HG03139 (cell line): ENCODE data around the gene ABCC2.
"Not testable (repeated sequence)": the region's sequence is repeated elsewhere in the genome, so short reads cannot be mapped to it uniquely, and the experiment has no call there.

ENCODE experiments used
- ATAC-seq: cut with Tn5 transposase; IDR thresholded peaks from one replicate; pipeline ENCODE4 v1.9.1; 2021; ENCODE audit not compliant: unreplicated experiment

ABCC2 gene

GRCh38 chr10:99782447-99783286, at the start of gene ABCC2:
Gene ABCC2 (plus strand): TSS chr10:99782640. CDS start chr10:99782845, 205 bp downstream.
- no peak for ATAC-seq

GRCh38 chr10:99733366-99733765, 49.1 kb upstream of the ABCC2 start:
- ATAC-seq, result no peak

- ATAC-seq, result not testable (repeated sequence)
Measured at GRCh38 chr10:99734111-99734510, 48.3 kb upstream of the ABCC2 start.

- no peak for ATAC-seq
Measured at GRCh38 chr10:99740260-99740659, 42.2 kb upstream of the ABCC2 start.

- ATAC-seq, result no peak
Measured at GRCh38 chr10:99740933-99741559, 41.4 kb upstream of the ABCC2 start.

GRCh38 chr10:99742254-99742653, 40.2 kb upstream of the ABCC2 start:
- no peak for ATAC-seq

GRCh38 chr10:99742701-99743100, 39.7 kb upstream of the ABCC2 start:
- ATAC-seq, result no peak

GRCh38 chr10:99743841-99744240, 38.6 kb upstream of the ABCC2 start:
- no peak for ATAC-seq

- not testable (repeated sequence) for ATAC-seq
Measured at GRCh38 chr10:99746166-99746565, 36.3 kb upstream of the ABCC2 start.

- no peak for ATAC-seq
Measured at GRCh38 chr10:99748823-99749451, 33.5 kb upstream of the ABCC2 start.

GRCh38 chr10:99750641-99751040, 31.8 kb upstream of the ABCC2 start:
- ATAC-seq, result no peak

GRCh38 chr10:99754670-99755069, 27.8 kb upstream of the ABCC2 start:
- ATAC-seq, result no peak

GRCh38 chr10:99756159-99756558, 26.3 kb upstream of the ABCC2 start:
- no peak for ATAC-seq

- ATAC-seq, result no peak
Measured at GRCh38 chr10:99758211-99758891, 24.1 kb upstream of the ABCC2 start.

GRCh38 chr10:99760321-99760720, 22.1 kb upstream of the ABCC2 start:
- ATAC-seq, result no peak

GRCh38 chr10:99761365-99761764, 21.1 kb upstream of the ABCC2 start:
- ATAC-seq, result no peak

GRCh38 chr10:99765672-99766301, 16.7 kb upstream of the ABCC2 start:
- no peak for ATAC-seq

GRCh38 chr10:99766302-99766681, 16.1 kb upstream of the ABCC2 start:
- ATAC-seq, result peak; percentile 84

GRCh38 chr10:99767901-99768300, 14.5 kb upstream of the ABCC2 start:
- ATAC-seq, result no peak

GRCh38 chr10:99768556-99768955, 13.9 kb upstream of the ABCC2 start:
- no peak for ATAC-seq

- ATAC-seq, result no peak
Measured at GRCh38 chr10:99769706-99770105, 12.7 kb upstream of the ABCC2 start.
